Adipocyte (in vitro differentiated cells): ENCODE results near the gene RHEBL1.

ENCODE experiments used
- DNase-seq: peaks from one replicate; pipeline ENCODE4 v3.0.0-alpha.2; 2015; ENCODE audit warnings: low read depth
- H3K27me3 ChIP-seq: replicated peaks from 2 replicates; pipeline ENCODE4 v1.7.0; 2013; ENCODE audit warnings: mild to moderate bottlenecking, low read length, moderate library complexity; ENCODE audit not compliant: control insufficient read depth, insufficient read depth
- H3K36me3 ChIP-seq: 2 replicates; pipeline ENCODE4 v1.7.0; 2013; ENCODE audit warnings: low read length, mild to moderate bottlenecking, moderate library complexity; ENCODE audit not compliant: control insufficient read depth, insufficient read depth, severe bottlenecking
- H3K4me1 ChIP-seq: 2 replicates; pipeline ENCODE4 v1.7.0; 2013; ENCODE audit warnings: mild to moderate bottlenecking, low read length, moderate library complexity; ENCODE audit not compliant: control insufficient read depth, insufficient read depth
- H3K4me3 ChIP-seq: 2 replicates; pipeline ENCODE4 v1.7.0; 2013; ENCODE audit warnings: mild to moderate bottlenecking, low read length, moderate library complexity
- H3K9ac ChIP-seq: 2 replicates; pipeline ENCODE4 v1.7.0; 2013; ENCODE audit warnings: mild to moderate bottlenecking, low read length, moderate library complexity
- H3K9me3 ChIP-seq: 2 replicates; pipeline ENCODE4 v1.7.0; 2013; ENCODE audit warnings: mild to moderate bottlenecking, low read length, moderate library complexity; ENCODE audit not compliant: control insufficient read depth

The RHEBL1 gene

GRCh38 chr12:49069507-49070346 lies at the start of gene RHEBL1:
Gene RHEBL1 (minus strand): TSS chr12:49069979. CDS start chr12:49069785, 194 bp downstream.
- DNase-seq: peak; percentile 99
- H3K27me3 ChIP-seq: no peaks in the 10 kb centered on the region
- peaks cover 10% of the 10 kb centered on the region for H3K4me1 ChIP-seq
- no peaks in the 10 kb centered on the region for H3K9me3 ChIP-seq
- no peaks in the 10 kb centered on the region for H3K36me3 ChIP-seq
- H3K9ac ChIP-seq: peak within 1 kb of the TSS; percentile 84
- H3K4me3 ChIP-seq: peak within 1 kb of the TSS; percentile 97

- Histone ChIP-seq H3K27me3 (no peaks in the 10 kb centered on the region), H3K9ac (peak overlapping the region; percentile 99), H3K4me1 (peaks cover 20% of the 10 kb centered on the region), H3K4me3 (peak overlapping the region; percentile 97), H3K9me3 (no peaks in the 10 kb centered on the region), H3K36me3 (peaks cover 7% of the 10 kb centered on the region)
- DNase-seq: no peak
These were observed 41.4 kb upstream of the RHEBL1 start for GRCh38 chr12:49111206-49111605.

GRCh38 chr12:49110464-49111155 lies 40.8 kb upstream of the RHEBL1 start, which contains the start of gene LMBR1L:
Gene LMBR1L (minus strand): TSS chr12:49110847. CDS start chr12:49110555, 292 bp downstream.
- Histone ChIP-seq H3K4me1 (peaks cover 26% of the 10 kb centered on the region), H3K27me3 (no peaks in the 10 kb centered on the region), H3K9ac (peak within 1 kb of the TSS; percentile 99), H3K36me3 (peaks cover 7% of the 10 kb centered on the region), H3K9me3 (no peaks in the 10 kb centered on the region), H3K4me3 (peak within 1 kb of the TSS; percentile 97)
- peak; percentile 100 for DNase-seq

- peak overlapping the region; percentile 97 for H3K4me3 ChIP-seq
- peak overlapping the region; percentile 99 for H3K9ac ChIP-seq
- H3K36me3 ChIP-seq: peaks cover 7% of the 10 kb centered on the region
- H3K9me3 ChIP-seq: no peaks in the 10 kb centered on the region
- H3K27me3 ChIP-seq: no peaks in the 10 kb centered on the region
- peak; percentile 56 for DNase-seq
- peaks cover 30% of the 10 kb centered on the region for H3K4me1 ChIP-seq
These were observed 40.1 kb upstream of the RHEBL1 start for GRCh38 chr12:49109641-49110463.

- H3K9ac ChIP-seq: peak overlapping the region; percentile 99
- H3K4me3 ChIP-seq: peak overlapping the region; percentile 97
- peak; percentile 56 for DNase-seq
- H3K9me3 ChIP-seq: no peaks in the 10 kb centered on the region
- peaks cover 13% of the 10 kb centered on the region for H3K36me3 ChIP-seq
- H3K27me3 ChIP-seq: no peaks in the 10 kb centered on the region
- peaks cover 30% of the 10 kb centered on the region for H3K4me1 ChIP-seq
These were observed 39.2 kb upstream of the RHEBL1 start for GRCh38 chr12:49108958-49109404.

GRCh38 chr12:49105504-49106084 lies 35.8 kb upstream of the RHEBL1 start:
- DNase-seq: no peak
- H3K36me3 ChIP-seq: peaks cover 47% of the 10 kb centered on the region
- H3K9ac ChIP-seq: no peak overlapping the region
- no peak overlapping the region for H3K4me3 ChIP-seq
- no peaks in the 10 kb centered on the region for H3K27me3 ChIP-seq
- no peaks in the 10 kb centered on the region for H3K9me3 ChIP-seq
- H3K4me1 ChIP-seq: peaks cover 26% of the 10 kb centered on the region

GRCh38 chr12:49104822-49105221 lies 35.0 kb upstream of the RHEBL1 start:
- peaks cover 25% of the 10 kb centered on the region for H3K4me1 ChIP-seq
- H3K36me3 ChIP-seq: peaks cover 55% of the 10 kb centered on the region
- H3K4me3 ChIP-seq: no peak overlapping the region
- no peaks in the 10 kb centered on the region for H3K27me3 ChIP-seq
- no peak overlapping the region for H3K9ac ChIP-seq
- H3K9me3 ChIP-seq: no peaks in the 10 kb centered on the region
- no peak for DNase-seq

GRCh38 chr12:49100380-49100779 lies 30.6 kb upstream of the RHEBL1 start:
- Histone ChIP-seq H3K9me3 (no peaks in the 10 kb centered on the region), H3K36me3 (peaks cover 70% of the 10 kb centered on the region), H3K4me1 (peaks cover 2% of the 10 kb centered on the region), H3K27me3 (peaks cover under 1% of the 10 kb centered on the region), H3K4me3 (no peak overlapping the region), H3K9ac (no peak overlapping the region)
- no peak for DNase-seq

- Histone ChIP-seq H3K9ac (no peak overlapping the region), H3K27me3 (peaks cover 14% of the 10 kb centered on the region), H3K4me1 (peaks cover 8% of the 10 kb centered on the region), H3K36me3 (peaks cover 61% of the 10 kb centered on the region), H3K9me3 (no peaks in the 10 kb centered on the region), H3K4me3 (no peak overlapping the region)
- no peak for DNase-seq
These were observed 28.9 kb upstream of the RHEBL1 start for GRCh38 chr12:49098703-49099102.

GRCh38 chr12:49098035-49098451 lies 28.3 kb upstream of the RHEBL1 start:
- H3K9me3 ChIP-seq: no peaks in the 10 kb centered on the region
- DNase-seq: peak; percentile 70
- H3K4me3 ChIP-seq: no peak overlapping the region
- H3K9ac ChIP-seq: no peak overlapping the region
- H3K36me3 ChIP-seq: peaks cover 54% of the 10 kb centered on the region
- peaks cover 8% of the 10 kb centered on the region for H3K4me1 ChIP-seq
- peaks cover 20% of the 10 kb centered on the region for H3K27me3 ChIP-seq
